Right renal cortex interstitium (tissue), 3 donors: ENCODE results near the gene ZNF74. TPM values are rescaled to one million over a fixed set of nuclear protein-coding genes. Genes with fewer than 3 reads are reported as not detected.
A peak's percentile ranks its signal among the peaks of the same experiment; 100 is the strongest.
"Not testable (repeated sequence)": the region's sequence is repeated elsewhere in the genome, so short reads cannot be mapped to it uniquely, and the experiment has no call there.

ENCODE experiments used
- DNase-seq, 3 donors: peaks; one replicate each; pipeline ENCODE4 v3.0.0-alpha.2; 2013; ENCODE audit warnings: low read depth in 3 of 3, low spot score in 2 of 3
- polyA plus RNA-seq, 3 donors: library from polyadenylated mRNA; unstranded; fragments of 120-200 nt; gene quantifications; one replicate each; pipeline ENCODE4 v1.2.1, GENCODE V29; 2013; ENCODE audit not compliant: insufficient read length in 3 of 3

The ZNF74 gene
- 10 to 100 TPM; 15.3 to 15.9 (median 15.9) TPM for polyA plus RNA-seq

- DNase-seq, result peak; percentile 78 to 88 (median 80)
These were observed at the start of gene ZNF74 for GRCh38 chr22:20393705-20394476. Gene ZNF74, plus strand, starts transcription at chr22:20394151. Its CDS starts 478 bp downstream, at chr22:20394629.

DNA sequence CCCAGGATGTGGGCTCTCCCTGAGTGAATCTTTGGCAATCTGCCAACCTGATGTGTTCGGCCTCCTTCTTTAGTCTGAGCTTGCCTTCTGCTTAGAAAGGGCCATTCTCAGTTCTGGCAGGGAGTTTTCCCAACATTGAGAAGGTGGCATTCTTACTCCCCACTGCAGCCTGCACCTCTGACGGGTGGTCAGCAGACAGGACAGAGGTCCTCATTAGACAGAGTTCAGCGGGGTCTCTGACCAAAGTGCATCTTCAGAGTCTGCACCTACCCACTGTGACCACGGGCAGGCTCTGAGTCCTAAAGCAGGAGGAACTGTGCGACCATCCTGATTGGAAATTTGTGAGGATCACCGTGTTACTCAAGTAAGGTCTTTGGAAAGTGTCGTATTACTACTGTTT is 47.4 kb upstream of the ZNF74 start:
- not testable (repeated sequence) for DNase-seq

DNA sequence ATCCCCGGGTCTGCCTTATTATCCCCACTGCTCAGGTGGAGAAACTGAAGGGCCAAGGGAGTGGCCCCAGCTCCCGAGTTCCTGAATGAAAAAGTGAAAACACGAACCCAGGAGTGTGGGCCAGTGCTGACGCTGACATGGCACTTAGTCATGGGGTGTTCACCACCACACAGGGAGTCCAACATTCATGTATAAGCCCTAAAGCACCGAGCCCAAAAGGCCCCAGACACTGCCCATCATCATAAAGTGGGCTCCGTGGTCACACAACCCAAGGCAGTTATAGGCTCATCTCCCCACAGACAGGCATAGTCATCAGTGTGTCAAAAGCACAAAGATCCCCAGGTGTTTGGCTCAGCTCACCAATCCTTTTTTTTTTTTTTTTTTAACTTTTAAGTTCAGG is 41.4 kb upstream of the ZNF74 start:
- not testable (repeated sequence) for DNase-seq

GRCh38 chr22:20354238-20354975 is 39.5 kb upstream of the ZNF74 start:
- no peak for DNase-seq

- DNase-seq, result not testable (repeated sequence)
These were observed 37.9 kb upstream of the ZNF74 start for GRCh38 chr22:20355939-20356636.

GRCh38 chr22:20356906-20357305 is 37.0 kb upstream of the ZNF74 start:
- DNase-seq, result not testable (repeated sequence)

GRCh38 chr22:20357967-20358366 is 36.0 kb upstream of the ZNF74 start:
- not testable (repeated sequence) for DNase-seq

DNA sequence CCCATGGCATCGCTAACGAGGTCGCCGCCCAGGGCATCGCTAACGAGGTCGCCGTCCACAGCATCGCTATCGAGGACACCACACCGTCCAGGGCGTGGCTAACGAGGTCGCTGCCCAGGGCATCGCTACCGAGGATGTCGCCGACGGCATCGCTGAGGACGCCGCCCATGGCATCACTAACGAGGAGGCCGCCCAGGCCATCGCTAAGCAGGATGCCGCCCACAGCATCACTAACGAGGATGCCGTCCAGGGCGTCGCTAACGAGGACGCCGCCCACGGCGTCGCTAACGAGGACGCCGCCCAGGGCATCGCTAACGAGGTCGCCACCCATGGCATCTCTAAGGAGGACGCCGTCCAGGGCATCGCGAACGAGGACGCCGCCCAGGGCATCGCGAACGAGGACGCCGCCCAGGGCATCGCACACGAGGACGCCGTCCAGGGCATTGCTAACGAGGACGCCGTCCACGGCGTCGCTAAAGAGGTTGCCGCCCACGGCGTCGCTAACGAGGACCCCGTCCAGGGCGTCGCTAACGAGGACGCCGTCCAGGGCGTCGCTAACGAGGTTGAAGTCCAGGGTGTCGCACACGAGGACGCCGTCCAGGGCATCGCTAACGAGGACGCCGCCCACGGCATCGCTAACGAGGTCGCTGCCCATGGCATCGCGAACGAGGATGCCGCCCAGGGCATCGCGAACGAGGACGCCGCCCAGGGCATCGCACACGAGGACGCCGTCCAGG is 35.3 kb upstream of the ZNF74 start:
- DNase-seq, result not testable (repeated sequence)

DNA sequence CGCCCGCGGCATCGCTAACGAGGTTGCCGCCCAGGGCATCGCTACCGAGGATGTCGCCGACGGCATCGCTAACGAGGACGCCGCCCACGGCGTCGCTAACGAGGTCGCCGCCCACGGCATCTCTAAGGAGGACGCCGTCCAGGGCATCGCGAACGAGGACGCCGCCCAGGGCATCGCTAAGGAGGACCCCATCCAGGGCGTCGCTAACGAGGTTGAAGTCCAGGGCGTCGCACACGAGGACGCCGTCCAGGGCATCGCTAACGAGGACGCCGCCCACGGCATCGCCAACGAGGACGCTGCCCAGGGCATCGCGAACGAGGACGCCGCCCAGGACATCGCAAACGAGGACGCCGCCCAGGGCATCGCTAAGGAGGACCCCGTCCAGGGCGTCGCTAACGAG is 33.7 kb upstream of the ZNF74 start:
- DNase-seq, result not testable (repeated sequence)

DNA sequence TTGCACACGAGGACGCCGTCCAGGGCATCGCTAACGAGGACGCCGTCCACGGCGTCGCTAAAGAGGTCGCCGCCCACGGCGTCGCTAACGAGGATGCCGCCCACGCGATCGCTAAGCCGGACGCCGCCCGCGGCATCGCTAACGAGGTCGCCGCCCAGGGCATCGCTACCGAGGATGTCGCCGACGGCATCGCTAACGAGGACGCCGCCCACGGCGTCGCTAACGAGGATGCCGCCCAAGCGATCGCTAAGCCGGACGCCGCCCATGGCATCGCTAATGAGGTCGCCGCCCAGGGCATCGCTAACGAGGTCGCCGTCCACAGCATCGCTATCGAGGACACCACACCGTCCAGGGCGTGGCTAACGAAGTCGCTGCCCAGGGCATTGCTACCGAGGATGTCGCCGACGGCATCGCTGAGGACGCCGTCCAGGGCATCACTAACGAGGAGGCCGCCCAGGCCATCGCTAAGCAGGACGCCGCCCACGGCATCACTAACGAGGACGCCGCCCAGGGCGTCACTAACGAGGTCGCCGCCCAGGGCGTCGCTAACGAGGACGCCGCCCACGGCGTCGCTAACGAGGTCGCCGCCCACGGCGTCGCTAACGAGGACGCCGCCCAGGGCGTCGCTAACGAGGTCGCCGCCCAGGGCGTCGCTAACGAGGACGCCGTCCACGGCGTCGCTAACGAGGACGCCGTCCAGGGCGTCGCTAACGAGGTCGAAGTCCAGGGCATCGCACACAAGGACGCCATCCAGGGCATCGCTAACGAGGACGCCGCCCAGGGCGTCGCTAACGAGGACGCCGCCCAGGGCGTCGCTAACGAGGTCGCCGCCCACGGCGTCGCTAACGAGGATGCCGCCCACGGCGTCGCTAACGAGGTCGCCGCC is 32.8 kb upstream of the ZNF74 start:
- DNase-seq, result not testable (repeated sequence)

DNA sequence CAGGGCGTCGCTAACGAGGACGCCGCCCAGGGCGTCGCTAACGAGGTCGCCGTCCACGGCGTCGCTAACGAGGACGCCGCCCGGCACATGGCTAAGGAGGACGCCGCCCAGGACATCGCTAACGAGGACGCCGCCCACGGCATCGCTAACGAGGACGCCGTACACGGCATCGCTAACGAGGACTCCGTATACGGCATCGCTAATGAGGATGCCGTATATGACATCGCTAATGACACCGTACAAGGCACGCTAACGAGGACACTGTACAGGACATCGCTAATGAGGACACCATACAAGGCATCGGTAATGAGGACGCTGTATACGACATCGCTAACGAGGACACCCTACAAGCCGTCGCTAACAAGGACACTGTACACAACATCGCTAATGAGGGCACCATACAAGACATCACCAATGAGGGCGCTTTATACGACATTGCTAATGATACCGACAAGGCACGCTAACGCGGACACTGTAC is 32.2 kb upstream of the ZNF74 start:
- not testable (repeated sequence) for DNase-seq

- not testable (repeated sequence) for DNase-seq
These were observed 31.5 kb upstream of the ZNF74 start for GRCh38 chr22:20362403-20362802.

GRCh38 chr22:20364335-20365260 is 29.4 kb upstream of the ZNF74 start:
- DNase-seq, result not testable (repeated sequence)

- not testable (repeated sequence) for DNase-seq
These were observed 27.1 kb upstream of the ZNF74 start for GRCh38 chr22:20366841-20367240.

- DNase-seq, result not testable (repeated sequence)
These were observed 25.1 kb upstream of the ZNF74 start for GRCh38 chr22:20368875-20369274.

DNA sequence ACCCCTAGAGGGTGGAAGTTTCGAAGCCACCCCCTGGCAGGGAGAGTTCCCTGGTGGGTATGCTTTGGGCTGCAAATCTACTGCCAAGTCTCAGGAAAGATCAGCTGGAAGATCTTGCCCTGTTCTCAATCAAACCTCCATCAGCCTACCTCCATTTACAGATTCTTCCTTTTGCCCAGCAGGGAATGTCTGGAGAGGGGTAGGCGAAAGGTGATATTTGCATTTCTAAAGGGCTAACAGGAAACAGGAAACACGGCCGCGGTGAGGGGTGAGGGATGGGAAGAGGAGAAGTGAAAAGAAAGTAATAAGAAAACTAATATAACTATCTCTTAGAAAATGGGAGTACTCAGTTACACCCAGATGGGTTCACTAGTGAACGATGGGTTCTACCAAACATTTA is 22.3 kb upstream of the ZNF74 start:
- DNase-seq, result not testable (repeated sequence)

DNA sequence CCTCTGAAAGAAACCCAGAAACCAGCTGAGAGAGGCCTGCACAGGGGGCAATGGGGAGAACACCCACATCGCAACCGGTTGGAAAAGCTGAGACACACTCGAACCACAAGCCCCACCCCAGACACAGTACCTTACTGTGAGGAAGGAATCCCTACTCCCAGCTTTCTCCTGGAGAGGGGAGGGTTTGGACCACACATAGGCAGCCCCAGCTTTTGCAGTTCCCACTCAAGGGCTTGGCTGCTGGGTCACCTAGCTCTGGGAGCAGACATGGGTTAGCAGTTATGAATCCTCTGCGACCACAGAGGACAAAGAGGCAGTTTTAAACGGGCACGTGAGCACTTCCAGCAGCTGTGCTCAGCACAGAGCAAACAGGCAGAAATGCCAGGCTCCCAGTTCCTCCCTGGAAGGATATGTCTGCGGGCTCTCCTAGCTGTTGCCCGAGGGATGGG is 21.5 kb upstream of the ZNF74 start:
- DNase-seq, result not testable (repeated sequence)

- not testable (repeated sequence) for DNase-seq
These were observed 20.7 kb upstream of the ZNF74 start for GRCh38 chr22:20373195-20373706.
